ENCODE measurements around the gene DENND1A.

DNA sequence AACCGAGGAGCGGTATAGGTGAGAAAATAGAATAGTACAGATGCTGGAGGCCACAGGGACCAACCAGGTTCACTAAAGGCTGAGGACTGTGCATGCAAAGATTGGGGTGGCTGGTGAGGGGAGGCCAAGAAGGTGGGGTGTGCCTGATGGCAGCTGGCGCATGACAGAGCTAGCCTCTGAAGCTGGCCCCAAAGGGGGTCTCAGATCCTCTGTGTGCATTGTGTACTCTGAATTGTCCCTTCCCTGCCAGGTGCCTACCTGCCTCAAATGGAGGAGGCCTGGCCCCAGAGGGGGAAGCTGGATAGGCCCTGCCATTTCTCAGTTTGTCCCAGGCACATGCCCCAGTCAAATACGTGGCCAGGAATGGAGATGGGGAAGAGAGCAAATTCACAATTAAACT lies 510.8 kb downstream of the DENND1A start:
- TF ChIP-seq EP300 (IDR thresholded peaks at IDR 0.05), result no peak
- TF ChIP-seq POLR2AphosphoS5 (IDR thresholded peaks at IDR 0.05), result no peak
- TF ChIP-seq, protein P1, sequence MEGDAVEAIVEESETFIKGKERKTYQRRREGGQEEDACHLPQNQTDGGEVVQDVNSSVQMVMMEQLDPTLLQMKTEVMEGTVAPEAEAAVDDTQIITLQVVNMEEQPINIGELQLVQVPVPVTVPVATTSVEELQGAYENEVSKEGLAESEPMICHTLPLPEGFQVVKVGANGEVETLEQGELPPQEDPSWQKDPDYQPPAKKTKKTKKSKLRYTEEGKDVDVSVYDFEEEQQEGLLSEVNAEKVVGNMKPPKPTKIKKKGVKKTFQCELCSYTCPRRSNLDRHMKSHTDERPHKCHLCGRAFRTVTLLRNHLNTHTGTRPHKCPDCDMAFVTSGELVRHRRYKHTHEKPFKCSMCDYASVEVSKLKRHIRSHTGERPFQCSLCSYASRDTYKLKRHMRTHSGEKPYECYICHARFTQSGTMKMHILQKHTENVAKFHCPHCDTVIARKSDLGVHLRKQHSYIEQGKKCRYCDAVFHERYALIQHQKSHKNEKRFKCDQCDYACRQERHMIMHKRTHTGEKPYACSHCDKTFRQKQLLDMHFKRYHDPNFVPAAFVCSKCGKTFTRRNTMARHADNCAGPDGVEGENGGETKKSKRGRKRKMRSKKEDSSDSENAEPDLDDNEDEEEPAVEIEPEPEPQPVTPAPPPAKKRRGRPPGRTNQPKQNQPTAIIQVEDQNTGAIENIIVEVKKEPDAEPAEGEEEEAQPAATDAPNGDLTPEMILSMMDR (IDR thresholded peaks at IDR 0.05), result no peak
- no peak for TF ChIP-seq POLR2A (IDR thresholded peaks at IDR 0.05)
